NT2/D1 (cell line): ENCODE measurements around the gene F12.

Source experiments
- SUZ12 ChIP-seq: IDR thresholded peaks from 2 replicates; pipeline ENCODE4 v1.6.1; 2011; ENCODE audit not compliant: insufficient read length, insufficient read depth; ENCODE audit errors: extremely low read depth
- YY1 ChIP-seq: IDR thresholded peaks from 2 replicates; pipeline ENCODE4 v1.6.1; 2011; ENCODE audit not compliant: insufficient read length, insufficient read depth
- ZNF274 ChIP-seq: IDR thresholded peaks from 2 replicates; pipeline ENCODE4 v1.6.1; 2011; ENCODE audit warnings: mild to moderate bottlenecking, low read depth, low read length

DNA sequence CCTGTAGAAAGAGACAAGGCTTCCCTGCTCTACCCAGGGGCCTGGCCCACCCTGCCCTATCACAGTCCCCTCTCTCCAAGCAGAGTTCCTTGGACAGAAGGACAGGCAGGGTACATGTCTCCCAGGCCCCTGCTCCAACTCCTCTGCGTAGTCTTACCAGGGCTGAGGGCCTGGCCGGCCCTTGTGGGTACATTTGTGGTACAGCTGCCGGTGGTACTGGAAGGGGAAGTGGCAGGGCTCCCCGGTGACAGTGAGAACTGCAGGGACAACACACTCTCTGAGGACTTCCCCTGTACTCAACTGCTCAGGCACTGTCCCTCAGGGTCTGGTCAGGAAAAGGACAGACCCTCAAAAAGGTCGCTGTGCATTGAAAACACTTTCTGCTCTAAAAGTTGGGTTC, 3.6 kb downstream of the F12 start:
- TF ChIP-seq YY1 (no peak), ZNF274 (no peak), SUZ12 (no peak)
